IPS-15b (cell line): ENCODE data around the gene PKD1.

Experiments
- H3K27me3 ChIP-seq: one replicate; pipeline ENCODE4 v1.6.1; 2013; ENCODE audit warnings: low read length; ENCODE audit not compliant: control insufficient read depth, insufficient read depth
- H3K36me3 ChIP-seq: one replicate; pipeline ENCODE4 v1.6.1; 2013; ENCODE audit warnings: low read length; ENCODE audit not compliant: control insufficient read depth, insufficient read depth
- H3K4me1 ChIP-seq: one replicate; pipeline ENCODE4 v1.6.1; 2013; ENCODE audit warnings: mild to moderate bottlenecking, low read length; ENCODE audit not compliant: control insufficient read depth, insufficient read depth
- H3K4me3 ChIP-seq: one replicate; pipeline ENCODE4 v1.5.1; 2013; ENCODE audit warnings: low read depth, low read length
- H3K9ac ChIP-seq: one replicate; pipeline ENCODE4 v1.6.1; 2013; ENCODE audit warnings: low read depth, mild to moderate bottlenecking, low read length
- H3K9me3 ChIP-seq: one replicate; pipeline ENCODE4 v1.6.1; 2013; ENCODE audit warnings: mild to moderate bottlenecking, low read length; ENCODE audit not compliant: control insufficient read depth, insufficient read depth

The PKD1 gene

GRCh38 chr16:2155977-2156848, 20.5 kb upstream of the PKD1 start:
- Histone ChIP-seq H3K36me3 (peaks cover 38% of the 10 kb centered on the region), H3K27me3 (no peaks in the 10 kb centered on the region), H3K4me1 (peaks cover 12% of the 10 kb centered on the region), H3K9ac (peak overlapping the region; percentile 85), H3K4me3 (peak overlapping the region; percentile 91), H3K9me3 (no peaks in the 10 kb centered on the region)

DNA sequence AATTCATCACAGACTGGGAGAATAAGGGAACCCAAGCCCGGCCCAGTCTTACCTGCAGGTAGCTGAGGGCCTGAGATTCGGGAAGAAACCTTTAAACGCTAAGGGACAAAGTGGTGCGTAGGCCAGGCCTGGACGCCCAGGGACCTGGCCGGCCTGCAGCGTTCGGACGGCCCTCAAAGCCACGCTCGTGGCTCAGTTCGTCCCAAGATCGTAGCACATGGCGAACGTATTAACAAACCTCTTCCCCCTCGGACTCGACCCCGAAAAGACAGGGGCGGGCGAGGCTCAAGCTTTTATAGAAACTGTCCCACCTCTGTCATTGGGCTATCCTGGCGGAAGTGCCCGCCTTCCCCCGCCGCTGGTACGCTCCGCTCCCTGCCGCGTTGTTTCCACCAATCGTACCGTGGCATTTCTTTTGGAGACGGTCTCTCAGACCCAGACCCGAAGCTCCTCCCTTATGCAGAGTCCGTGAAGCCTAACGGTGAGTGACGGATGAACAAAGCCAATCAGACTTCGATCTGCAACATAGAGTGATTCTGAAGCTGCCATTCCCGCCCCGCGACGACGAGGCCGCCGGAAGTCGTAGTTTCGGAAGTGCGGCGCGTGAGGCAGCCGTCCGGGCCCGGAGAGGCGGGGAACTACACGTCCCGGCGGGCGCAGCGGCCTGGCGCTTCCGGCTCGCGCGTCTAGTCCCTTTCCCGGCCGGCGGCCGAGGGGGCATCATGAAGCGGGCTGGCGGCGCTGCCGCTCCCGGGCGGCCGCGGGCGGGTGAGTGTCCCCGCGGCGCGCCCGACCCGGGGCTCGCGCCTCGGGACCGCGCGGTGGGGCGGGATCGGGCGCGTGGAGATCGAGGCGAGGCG, 19.6 kb upstream of the PKD1 start, which contains the start of gene TRAF7:
Gene TRAF7 (plus strand): TSS at position 692 of the 860 bp plus-strand sequence. CDS start 8,139 bp downstream, outside the sequence.
- H3K36me3 ChIP-seq = peaks cover 38% of the 10 kb centered on the region
- peak within 1 kb of the TSS; percentile 97 for H3K9ac ChIP-seq
- peak within 1 kb of the TSS; percentile 100 for H3K4me3 ChIP-seq
- peaks cover 9% of the 10 kb centered on the region for H3K4me1 ChIP-seq
- no peaks in the 10 kb centered on the region for H3K27me3 ChIP-seq
- H3K9me3 ChIP-seq = no peaks in the 10 kb centered on the region

GRCh38 chr16:2154533-2155090, 18.9 kb upstream of the PKD1 start:
- H3K36me3 ChIP-seq = peaks cover 38% of the 10 kb centered on the region
- H3K9ac ChIP-seq = peak overlapping the region; percentile 97

GRCh38 chr16:2152695-2153506, 17.2 kb upstream of the PKD1 start:
- Histone ChIP-seq H3K4me3 (peak overlapping the region; percentile 100), H3K9me3 (no peaks in the 10 kb centered on the region), H3K27me3 (no peaks in the 10 kb centered on the region), H3K4me1 (peaks cover 10% of the 10 kb centered on the region), H3K36me3 (peaks cover 31% of the 10 kb centered on the region), H3K9ac (peak overlapping the region; percentile 97)

More at GRCh38 chr16:2154533-2155090, 18.9 kb upstream of the PKD1 start:
- Histone ChIP-seq H3K27me3 (no peaks in the 10 kb centered on the region), H3K9me3 (no peaks in the 10 kb centered on the region), H3K4me3 (peak overlapping the region; percentile 100), H3K4me1 (peaks cover 12% of the 10 kb centered on the region)

DNA sequence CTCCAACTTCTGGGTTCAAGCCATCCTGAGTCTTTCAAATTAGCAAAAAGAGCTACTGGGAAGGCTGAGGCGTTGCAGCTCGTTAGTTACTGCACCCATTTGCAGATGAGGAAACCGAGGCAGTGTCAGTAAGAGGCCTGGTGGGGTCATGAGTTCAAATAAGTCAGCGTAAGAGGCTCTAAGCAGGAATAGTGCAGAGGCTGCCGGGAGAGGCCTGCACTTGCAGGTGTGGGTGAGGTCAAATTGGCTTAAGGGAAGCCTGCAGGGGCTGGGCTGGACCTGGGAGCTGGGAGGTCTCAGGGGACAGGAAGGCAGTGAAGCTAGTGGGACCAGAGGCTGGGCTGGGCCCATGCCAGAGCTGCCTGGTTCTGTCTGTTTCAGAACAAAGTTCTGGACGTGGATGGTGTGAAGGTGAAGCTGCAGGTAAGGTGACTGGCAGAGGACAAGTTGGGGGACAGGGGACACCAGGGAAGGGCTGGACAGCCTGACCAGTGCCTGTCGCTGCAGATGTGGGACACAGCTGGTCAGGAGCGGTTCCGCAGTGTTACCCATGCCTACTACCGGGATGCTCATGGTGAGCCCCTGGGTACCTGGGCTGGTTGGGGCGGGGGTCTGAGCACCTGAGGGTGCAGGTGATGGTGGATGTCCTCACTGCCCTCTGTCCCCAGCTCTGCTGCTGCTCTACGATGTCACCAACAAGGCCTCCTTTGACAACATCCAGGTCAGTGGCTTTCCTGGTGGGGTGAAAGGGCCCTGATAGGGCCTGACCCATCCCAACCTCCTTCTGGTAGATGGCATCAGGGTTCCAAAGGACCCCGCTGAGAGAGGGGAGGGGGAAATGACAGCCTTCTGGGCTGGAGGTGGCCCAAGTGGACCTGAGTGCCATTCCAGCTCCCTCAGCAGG, 15.7 kb upstream of the PKD1 start:
- H3K4me1 ChIP-seq = peaks cover 7% of the 10 kb centered on the region
- H3K27me3 ChIP-seq = no peaks in the 10 kb centered on the region
- peak overlapping the region; percentile 24 for H3K4me3 ChIP-seq
- H3K9me3 ChIP-seq = no peaks in the 10 kb centered on the region
- peaks cover 31% of the 10 kb centered on the region for H3K36me3 ChIP-seq
- peak overlapping the region; percentile 47 for H3K9ac ChIP-seq

DNA sequence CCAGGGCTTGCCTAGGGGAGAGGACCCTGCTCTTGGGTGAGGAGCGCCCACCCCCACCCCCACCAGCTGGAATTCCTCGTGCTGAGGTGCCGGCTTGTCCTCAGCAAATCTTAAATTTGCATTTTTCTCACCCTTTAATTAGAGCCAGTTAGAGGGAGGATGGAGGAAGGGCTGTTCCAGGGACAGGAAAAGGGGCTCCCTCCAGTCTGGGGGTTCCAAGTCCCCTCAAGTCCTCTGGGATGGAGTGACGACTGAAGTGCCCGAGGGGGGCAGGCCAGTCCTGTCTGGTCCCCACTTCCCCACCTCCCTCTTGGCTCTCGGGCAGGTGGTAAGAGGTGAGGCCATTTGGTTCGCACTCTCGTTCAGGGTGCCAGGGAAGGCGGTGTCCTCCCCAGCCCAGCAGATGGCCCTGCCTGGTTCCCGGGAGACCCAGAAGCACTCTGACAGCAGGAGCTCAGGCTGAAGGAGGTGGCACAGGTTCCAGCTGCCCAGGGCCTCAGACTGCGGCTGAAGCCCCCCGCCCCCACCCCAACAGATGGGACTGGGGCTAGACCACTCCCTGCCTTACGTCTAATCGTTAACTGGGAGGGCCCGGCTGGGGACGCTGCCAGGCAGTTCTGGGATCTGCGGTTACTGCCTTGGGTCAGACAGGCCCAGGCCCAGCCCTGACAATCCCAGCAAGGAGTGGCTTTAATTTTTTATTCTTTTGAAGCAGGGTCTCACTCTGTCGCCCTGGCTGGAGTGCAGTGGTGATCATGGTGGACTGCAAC, 14.9 kb upstream of the PKD1 start:
- H3K27me3 ChIP-seq = no peaks in the 10 kb centered on the region
- peak overlapping the region; percentile 54 for H3K4me3 ChIP-seq
- peaks cover 7% of the 10 kb centered on the region for H3K4me1 ChIP-seq
- no peak overlapping the region for H3K9ac ChIP-seq
- peaks cover 31% of the 10 kb centered on the region for H3K36me3 ChIP-seq
- no peaks in the 10 kb centered on the region for H3K9me3 ChIP-seq

DNA sequence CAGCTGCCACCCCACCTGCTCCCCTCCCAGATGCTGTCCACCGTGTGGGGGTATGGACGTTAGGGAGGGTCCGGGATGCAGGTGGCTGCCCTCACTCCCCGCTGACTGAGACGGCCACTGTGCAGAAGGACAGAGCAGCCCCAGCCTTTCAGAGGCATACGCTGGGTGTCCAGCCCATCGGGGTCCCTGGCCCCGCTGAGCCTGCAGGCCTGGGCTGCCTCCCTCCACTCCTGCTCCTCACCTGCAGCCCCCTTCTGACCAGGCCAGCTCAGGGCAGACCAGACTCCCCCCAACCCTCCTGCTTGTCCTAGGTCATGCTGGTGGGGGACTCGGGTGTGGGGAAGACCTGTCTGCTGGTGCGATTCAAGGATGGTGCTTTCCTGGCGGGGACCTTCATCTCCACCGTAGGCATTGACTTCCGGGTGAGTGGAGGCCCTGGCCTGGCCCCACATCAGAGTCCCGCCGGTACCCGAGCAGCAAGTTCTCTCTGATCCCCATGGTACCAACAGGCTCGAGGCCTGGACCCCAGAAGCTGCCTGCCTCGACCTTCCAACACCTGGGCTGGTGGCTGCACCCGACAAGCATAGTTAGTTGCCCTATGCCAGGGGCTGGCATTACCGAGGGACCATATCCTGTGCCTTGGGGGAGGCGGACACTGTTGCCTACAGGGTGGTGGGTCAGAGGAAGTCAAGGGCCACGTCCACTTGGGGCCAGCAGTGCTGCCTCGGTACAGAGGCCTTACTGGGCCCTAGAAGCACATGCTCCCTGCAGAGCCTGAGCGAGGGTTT, 14.1 kb upstream of the PKD1 start:
- Histone ChIP-seq H3K9me3 (no peaks in the 10 kb centered on the region), H3K9ac (peak overlapping the region; percentile 47), H3K4me3 (peak overlapping the region; percentile 54), H3K36me3 (peaks cover 28% of the 10 kb centered on the region), H3K27me3 (no peaks in the 10 kb centered on the region), H3K4me1 (peaks cover 7% of the 10 kb centered on the region)

- H3K9ac ChIP-seq = peak overlapping the region; percentile 12
- no peaks in the 10 kb centered on the region for H3K9me3 ChIP-seq
- peak overlapping the region; percentile 54 for H3K4me3 ChIP-seq
- peaks cover 20% of the 10 kb centered on the region for H3K36me3 ChIP-seq
- H3K27me3 ChIP-seq = no peaks in the 10 kb centered on the region
- H3K4me1 ChIP-seq = peaks cover 7% of the 10 kb centered on the region
Measured at GRCh38 chr16:2148714-2149629, 13.3 kb upstream of the PKD1 start.
